Astrocyte of the cerebellum (primary cell): Measurements from ENCODE around the gene FABP3.

Experiments used
- DNase-seq: peaks from one replicate; pipeline ENCODE4 v3.0.0-alpha.2; 2011; ENCODE audit warnings: low read depth
- H3K4me3 ChIP-seq: 2 replicates; pipeline ENCODE4 v1.5.1; 2011; ENCODE audit warnings: mild to moderate bottlenecking, low read depth, low read length, moderate library complexity
- in situ Hi-C: cut with HindIII; loops from 2 replicates; pipeline ENCODE4 v1.10.0; 2017; ENCODE audit warnings: low sequenced_read_pairs
- TF ChIP-seq, protein P1 (sequence below): IDR thresholded peaks from 2 replicates; pipeline ENCODE4 v1.5.1; 2012; ENCODE audit warnings: low read length, low read depth, moderate library complexity, mild to moderate bottlenecking; ENCODE audit errors: missing control alignments

Gene FABP3

DNA sequence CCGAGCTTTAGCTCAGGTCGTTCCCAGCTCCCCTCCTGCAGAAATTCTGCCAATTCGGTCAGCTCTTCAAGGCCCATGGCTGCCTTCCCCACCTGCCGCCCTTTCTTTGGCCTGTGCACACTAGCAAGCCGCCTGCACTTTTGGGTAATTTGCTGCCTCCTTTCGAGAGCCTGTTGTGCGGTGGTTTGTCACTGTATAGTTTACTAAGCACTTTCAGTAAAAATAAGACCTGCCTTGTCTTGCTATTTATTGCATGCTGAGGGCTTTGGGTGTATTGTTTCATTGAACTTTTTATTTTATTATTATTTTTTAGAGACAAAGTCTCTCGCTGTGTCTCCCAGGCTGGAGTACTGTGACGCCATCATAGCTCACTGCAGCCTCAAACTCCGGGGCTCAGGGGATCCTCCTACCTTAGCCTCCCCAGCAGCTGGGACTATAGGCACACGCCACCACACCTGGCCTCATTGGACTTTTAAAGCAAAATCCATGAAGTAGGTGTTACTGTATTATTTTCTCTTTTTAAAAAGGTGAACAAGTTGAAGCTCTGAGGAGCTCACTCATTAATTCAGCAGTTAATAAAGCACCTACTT, 1.1 kb upstream of the FABP3 start:
- in situ Hi-C loops: no loop called here
- no peak for DNase-seq
- peak overlapping the region; percentile 42 for H3K4me3 ChIP-seq
- TF ChIP-seq, protein P1, sequence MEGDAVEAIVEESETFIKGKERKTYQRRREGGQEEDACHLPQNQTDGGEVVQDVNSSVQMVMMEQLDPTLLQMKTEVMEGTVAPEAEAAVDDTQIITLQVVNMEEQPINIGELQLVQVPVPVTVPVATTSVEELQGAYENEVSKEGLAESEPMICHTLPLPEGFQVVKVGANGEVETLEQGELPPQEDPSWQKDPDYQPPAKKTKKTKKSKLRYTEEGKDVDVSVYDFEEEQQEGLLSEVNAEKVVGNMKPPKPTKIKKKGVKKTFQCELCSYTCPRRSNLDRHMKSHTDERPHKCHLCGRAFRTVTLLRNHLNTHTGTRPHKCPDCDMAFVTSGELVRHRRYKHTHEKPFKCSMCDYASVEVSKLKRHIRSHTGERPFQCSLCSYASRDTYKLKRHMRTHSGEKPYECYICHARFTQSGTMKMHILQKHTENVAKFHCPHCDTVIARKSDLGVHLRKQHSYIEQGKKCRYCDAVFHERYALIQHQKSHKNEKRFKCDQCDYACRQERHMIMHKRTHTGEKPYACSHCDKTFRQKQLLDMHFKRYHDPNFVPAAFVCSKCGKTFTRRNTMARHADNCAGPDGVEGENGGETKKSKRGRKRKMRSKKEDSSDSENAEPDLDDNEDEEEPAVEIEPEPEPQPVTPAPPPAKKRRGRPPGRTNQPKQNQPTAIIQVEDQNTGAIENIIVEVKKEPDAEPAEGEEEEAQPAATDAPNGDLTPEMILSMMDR: no peak

DNA sequence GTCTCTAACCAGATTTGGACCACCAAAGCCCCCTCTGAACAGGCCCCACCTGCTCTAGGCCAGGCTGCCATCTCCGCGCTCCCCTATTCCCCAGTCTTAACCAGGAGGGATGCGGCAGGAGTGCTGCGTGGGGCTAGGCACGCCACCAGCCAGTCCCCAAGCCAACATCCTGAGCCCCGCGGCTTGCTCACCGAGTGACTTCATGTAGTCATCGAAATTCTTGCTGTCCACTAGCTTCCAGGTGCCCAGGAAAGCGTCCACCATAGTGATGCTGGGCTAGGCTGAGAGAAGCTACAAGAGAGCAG, 173 bp downstream of the FABP3 start:
- peak overlapping the region; percentile 42 for H3K4me3 ChIP-seq
- TF ChIP-seq, protein P1: no peak
- in situ Hi-C loops: no loop called here
- DNase-seq: no peak

DNA sequence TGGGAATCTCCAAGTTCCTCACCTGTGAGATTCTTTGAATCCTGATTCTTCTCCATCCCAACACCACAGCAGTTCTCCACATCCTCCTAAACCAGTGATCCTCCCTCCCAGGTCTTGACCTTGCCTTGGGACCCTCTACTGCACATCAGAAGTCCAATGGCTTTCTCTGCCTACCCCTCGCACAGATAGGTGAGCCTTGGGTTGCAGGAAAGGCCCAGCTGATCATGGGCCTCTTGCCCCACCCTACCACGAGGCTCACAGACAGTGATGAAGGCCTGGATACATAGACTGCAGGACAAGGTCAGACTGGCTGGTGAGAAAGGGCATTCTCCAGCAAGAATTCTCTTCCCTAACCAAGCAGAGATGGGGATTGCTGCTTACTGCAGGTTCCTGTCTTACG, 825 bp downstream of the FABP3 start:
- H3K4me3 ChIP-seq: no peak overlapping the region
- in situ Hi-C loops: no loop called here
- TF ChIP-seq, protein P1: no peak
- no peak for DNase-seq

DNA sequence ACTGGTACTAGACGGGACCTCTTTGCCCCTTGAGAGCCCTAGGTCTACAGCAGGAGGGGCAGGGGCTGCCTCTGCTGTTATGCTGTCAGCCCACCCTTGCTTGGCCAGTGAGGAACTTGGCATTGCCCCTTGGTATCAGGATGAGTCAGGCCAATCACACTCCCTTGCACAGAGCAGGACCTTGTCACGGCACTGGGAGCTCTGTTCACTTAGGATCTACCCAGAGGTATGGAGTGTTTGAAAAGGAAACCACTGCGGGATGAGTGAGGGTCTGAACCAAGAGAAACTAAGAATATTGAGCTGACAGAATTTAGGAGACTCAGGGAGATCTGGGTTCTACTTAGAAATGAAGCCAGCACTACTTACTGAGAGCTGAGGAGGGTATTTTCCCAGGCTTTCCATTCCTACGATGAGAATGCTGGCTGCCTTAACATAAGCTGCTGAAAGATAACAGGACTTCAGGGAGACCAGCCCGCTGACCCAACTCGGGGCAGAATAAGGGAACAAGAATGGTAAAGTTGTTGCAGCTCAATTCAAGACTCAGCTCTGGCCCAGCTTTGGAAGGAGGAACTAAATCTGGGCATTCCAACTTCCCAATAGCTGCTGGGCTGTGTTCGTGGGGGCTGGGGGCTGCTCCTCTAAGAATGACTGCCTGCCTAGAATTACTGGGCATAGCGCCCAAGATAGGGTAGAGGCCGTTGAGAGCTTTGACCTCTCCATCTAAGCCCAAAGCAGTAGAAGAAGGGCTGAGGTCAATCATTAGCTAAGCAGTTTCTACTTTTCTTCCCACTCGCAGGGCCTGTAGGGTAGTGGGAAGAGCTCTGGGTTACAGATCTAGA, 1.5 kb downstream of the FABP3 start:
- in situ Hi-C loops: no loop called here
- no peak overlapping the region for H3K4me3 ChIP-seq
- DNase-seq: no peak
- TF ChIP-seq, protein P1: no peak

DNA sequence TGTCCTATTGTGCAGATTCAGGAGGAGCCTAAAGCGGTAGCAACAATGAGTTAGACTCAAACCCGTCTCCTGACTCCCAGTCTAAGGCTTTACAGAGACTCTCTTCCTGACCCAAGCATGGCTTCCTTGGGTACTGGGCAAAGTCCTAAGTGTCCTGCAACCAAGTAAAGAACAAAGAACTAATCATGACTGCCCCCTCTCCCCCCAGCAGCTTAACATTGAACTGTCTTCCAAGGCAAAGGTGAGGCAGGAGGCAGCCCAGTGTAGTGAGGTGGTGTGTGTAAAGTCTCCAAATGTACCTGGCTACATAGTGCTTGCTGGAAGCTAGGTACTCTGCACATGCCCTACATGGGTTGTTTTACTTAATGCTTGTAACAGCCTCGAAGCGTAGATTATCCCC, 2.3 kb downstream of the FABP3 start:
- in situ Hi-C loops: no loop called here
- TF ChIP-seq, protein P1: no peak
- H3K4me3 ChIP-seq: no peak overlapping the region
- DNase-seq: no peak

GRCh38 chr1:31370021-31370420, 2.9 kb downstream of the FABP3 start:
- TF ChIP-seq, protein P1: no peak
- no peak overlapping the region for H3K4me3 ChIP-seq
- in situ Hi-C loops: no loop called here
- no peak for DNase-seq
